Body of pancreas (tissue), 4 donors: ENCODE results near the gene RMND1. TPM values are rescaled to one million over a fixed set of nuclear protein-coding genes. Genes with fewer than 3 reads are reported as not detected.

Experiments
- ATAC-seq: fragments of 150-250 bp; one replicate; pipeline ENCODE4 v1.9.1; 2016
- DNase-seq, 4 donors: peaks; one replicate each; pipeline ENCODE4 v3.0.0-alpha.2; 2019
- H3K27ac ChIP-seq, 4 donors: fragments of 200-600 bp; sonication (generic); 1 replicate in 3 of 4; 2 replicates in 1 of 4; pipeline versions ENCODE4 v1.5.1 to v1.6.1; 2016 to 2019; ENCODE audit warnings: mild to moderate bottlenecking in 1 of 4, mixed read lengths in 1 of 4, moderate library complexity in 1 of 4
- H3K27me3 ChIP-seq, 2 donors: fragments of 200-600 bp; sonication (generic); one replicate each; pipeline ENCODE4 v1.6.0; 2016; ENCODE audit warnings: mild to moderate bottlenecking in 1 of 2
- H3K36me3 ChIP-seq, 2 donors: fragments of 200-600 bp; sonication (generic); replicated peaks in 1 of 2; 2 replicates each; pipeline ENCODE4 v1.5.1; 2016; ENCODE audit warnings: low read depth in 2 of 2; ENCODE audit not compliant: insufficient read depth in 1 of 2
- H3K4me1 ChIP-seq: fragments of 200-600 bp; sonication (generic); one replicate; pipeline ENCODE4 v1.6.0; 2016
- H3K4me3 ChIP-seq, 2 donors: fragments of 200-600 bp; sonication (generic); 1 replicate in 1 of 2; 2 replicates in 1 of 2; pipeline ENCODE4 v1.5.1; 2016 to 2019
- H3K9me3 ChIP-seq, 3 donors: fragments of 200-600 bp; sonication (generic); 1 replicate in 2 of 3; 2 replicates in 1 of 3; pipeline ENCODE4 v1.5.1; 2016
- POLR2A ChIP-seq, 3 donors: fragments of 450-650 bp; IDR thresholded peaks; one replicate each; pipeline ENCODE4 v1.6.1; 2016; ENCODE audit warnings: antibody characterized with exemption in 3 of 3, mild to moderate bottlenecking in 2 of 3
- WGBS, 2 donors: methylation state at CpG; one replicate each; pipeline ENCODE4 v1.1.5; 2017; 5-methylcytosine and 5-hydroxymethylcytosine counted together
- intact Hi-C: fragments of 100-400 bp; cut with DNase I; formaldehyde crosslinking; loops from one replicate; pipeline ENCODE4 v1.15.1; 2023
- total RNA-seq, 2 donors: library from RNA; depleted of rRNA; stranded (reverse); fragments of >200 nt; gene quantifications; one replicate each; pipeline ENCODE4 v1.1.0, GENCODE V29; 2016
- TF ChIP-seq, protein P1 (sequence below), 7 experiments: fragments of 450-650 bp in 4 of 7; fragments of 200-600 bp in 3 of 7; sonication (generic) in 3 of 7; IDR thresholded peaks; one replicate each; pipeline ENCODE4 v1.5.1; 2016 to 2019; ENCODE audit warnings: antibody characterized with exemption in 7 of 7

The RMND1 gene
- total RNA-seq, 2 donors from 2014 or later, result 6.6 to 10.9 TPM

DNA sequence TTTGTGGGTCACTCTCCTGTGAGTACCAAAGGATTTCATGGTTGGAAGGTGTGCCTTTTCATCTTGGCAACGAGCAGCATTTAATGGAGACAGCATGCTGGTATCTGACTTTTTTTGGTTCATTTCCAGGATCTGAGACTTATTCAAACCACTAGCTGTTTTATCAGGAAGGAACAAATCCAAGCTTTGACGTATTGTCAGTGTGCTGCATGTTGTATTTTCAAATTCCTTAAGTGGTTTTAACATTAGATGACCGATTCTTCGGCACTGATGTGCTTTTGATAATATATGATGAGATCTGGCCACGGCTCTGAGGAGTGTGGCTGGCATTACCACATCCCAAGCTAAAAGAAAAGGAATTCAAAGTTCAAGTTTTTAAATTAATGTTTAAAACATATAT lies 6.4 kb downstream of the RMND1 start:
- H3K4me3 ChIP-seq, result no peak overlapping the region

DNA sequence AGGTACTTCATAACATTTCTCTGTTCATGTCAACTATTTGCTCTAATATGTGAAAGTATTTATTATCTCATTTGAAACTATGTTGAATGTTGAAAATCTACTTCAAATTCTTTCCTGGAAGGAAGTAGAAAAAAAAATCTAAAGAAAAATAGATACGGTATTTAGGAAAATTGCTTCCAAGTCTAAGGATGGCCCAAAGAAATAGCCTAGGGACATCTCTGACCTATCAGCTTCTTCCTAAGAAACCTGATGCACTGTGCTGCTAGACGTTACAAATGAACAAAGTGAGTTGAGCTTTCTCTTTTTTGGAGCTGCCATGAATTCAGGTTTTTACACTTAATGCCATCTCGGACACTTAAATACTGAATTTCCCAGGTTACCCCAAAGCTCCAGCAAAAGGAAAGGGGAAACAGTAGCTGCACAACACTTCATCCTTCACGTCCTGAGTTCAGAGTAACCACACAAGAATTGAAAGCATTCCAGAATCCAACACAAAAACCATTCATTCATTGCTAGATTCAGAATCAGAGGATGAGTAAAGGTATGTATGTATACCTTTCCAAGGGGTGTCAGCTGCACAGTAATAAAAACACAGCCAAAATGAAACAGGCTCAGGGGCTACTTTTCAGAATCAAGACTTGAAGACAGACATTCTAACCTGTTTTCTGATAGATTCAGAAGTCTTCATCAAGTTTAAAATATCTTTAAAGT lies 7.9 kb downstream of the RMND1 start:
- no peak overlapping the region for H3K4me3 ChIP-seq
- WGBS, 2 donors, result 84 to 90% methylated on average over 4 of the region's 4 CpGs
- DNase-seq (no peak), ATAC-seq (no peak)
- intact Hi-C loops, result no loop called here
- no peaks in the 10 kb centered on the region for H3K36me3 ChIP-seq
- TF ChIP-seq, protein P1, sequence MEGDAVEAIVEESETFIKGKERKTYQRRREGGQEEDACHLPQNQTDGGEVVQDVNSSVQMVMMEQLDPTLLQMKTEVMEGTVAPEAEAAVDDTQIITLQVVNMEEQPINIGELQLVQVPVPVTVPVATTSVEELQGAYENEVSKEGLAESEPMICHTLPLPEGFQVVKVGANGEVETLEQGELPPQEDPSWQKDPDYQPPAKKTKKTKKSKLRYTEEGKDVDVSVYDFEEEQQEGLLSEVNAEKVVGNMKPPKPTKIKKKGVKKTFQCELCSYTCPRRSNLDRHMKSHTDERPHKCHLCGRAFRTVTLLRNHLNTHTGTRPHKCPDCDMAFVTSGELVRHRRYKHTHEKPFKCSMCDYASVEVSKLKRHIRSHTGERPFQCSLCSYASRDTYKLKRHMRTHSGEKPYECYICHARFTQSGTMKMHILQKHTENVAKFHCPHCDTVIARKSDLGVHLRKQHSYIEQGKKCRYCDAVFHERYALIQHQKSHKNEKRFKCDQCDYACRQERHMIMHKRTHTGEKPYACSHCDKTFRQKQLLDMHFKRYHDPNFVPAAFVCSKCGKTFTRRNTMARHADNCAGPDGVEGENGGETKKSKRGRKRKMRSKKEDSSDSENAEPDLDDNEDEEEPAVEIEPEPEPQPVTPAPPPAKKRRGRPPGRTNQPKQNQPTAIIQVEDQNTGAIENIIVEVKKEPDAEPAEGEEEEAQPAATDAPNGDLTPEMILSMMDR (IDR thresholded peaks at IDR 0.05), result no peak
- no peak for TF ChIP-seq POLR2A (IDR thresholded peaks at IDR 0.05)
- peaks cover 22% of the 10 kb centered on the region for H3K4me1 ChIP-seq
- no peaks in the 10 kb centered on the region for H3K27me3 ChIP-seq
- H3K27ac ChIP-seq, result no peak overlapping the region
- H3K9me3 ChIP-seq, result no peaks in the 10 kb centered on the region

More for the DNA sequence above, 6.4 kb downstream of the RMND1 start:
- H3K36me3 ChIP-seq, result no peaks in the 10 kb centered on the region
- no peaks in the 10 kb centered on the region for H3K27me3 ChIP-seq
- no peak for ATAC-seq
- DNase-seq, result no peak
- WGBS, 2 donors, result 27 to 35% methylated on average over 5 of the region's 5 CpGs
- peak overlapping the region in 1 of 4 donors; percentile 49 for H3K27ac ChIP-seq
- intact Hi-C loops, result no loop called here
- no peaks in the 10 kb centered on the region for H3K9me3 ChIP-seq
- peaks cover 22% of the 10 kb centered on the region for H3K4me1 ChIP-seq
- no peak for TF ChIP-seq POLR2A (IDR thresholded peaks at IDR 0.05)
- TF ChIP-seq, protein P1 (IDR thresholded peaks at IDR 0.05), result no peak

DNA sequence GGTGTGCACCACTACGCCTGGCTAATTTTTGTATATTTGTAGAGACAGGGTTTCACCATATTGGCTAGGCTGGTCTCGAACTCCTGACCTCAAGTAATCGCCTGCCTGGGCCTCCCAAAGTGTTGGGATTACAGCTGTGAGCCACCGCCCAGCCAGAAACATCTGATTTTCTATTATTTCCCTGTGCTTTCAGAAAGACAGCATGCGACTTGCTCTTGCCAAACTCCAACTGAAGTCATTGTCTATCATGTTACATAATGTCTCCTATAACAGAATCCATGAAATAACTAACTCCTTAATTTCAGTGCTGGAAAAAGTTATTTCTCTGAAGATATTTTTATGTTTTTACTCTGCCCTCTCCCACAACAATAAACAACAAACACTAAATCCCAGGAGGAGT lies 8.5 kb downstream of the RMND1 start:
- peaks cover 22% of the 10 kb centered on the region for H3K4me1 ChIP-seq
- DNase-seq (no peak), ATAC-seq (no peak)
- no peak overlapping the region for H3K27ac ChIP-seq
- WGBS, 2 donors, result 91 to 93% methylated on average over 5 of the region's 5 CpGs
- no peaks in the 10 kb centered on the region for H3K9me3 ChIP-seq
- H3K4me3 ChIP-seq, result no peak overlapping the region
- no peaks in the 10 kb centered on the region for H3K27me3 ChIP-seq
- no peaks in the 10 kb centered on the region for H3K36me3 ChIP-seq
- no peak for TF ChIP-seq POLR2A (IDR thresholded peaks at IDR 0.05)
- TF ChIP-seq, protein P1 (IDR thresholded peaks at IDR 0.05), result no peak
- intact Hi-C loops, result no loop called here

GRCh38 chr6:151442371-151442770 lies 9.6 kb downstream of the RMND1 start:
- ATAC-seq (no peak), DNase-seq (no peak)
- Histone ChIP-seq H3K27ac (no peak overlapping the region), H3K9me3 (no peaks in the 10 kb centered on the region), H3K27me3 (no peaks in the 10 kb centered on the region), H3K4me1 (peaks cover 28% of the 10 kb centered on the region), H3K4me3 (no peak overlapping the region), H3K36me3 (no peaks in the 10 kb centered on the region)
- TF ChIP-seq, protein P1 (IDR thresholded peaks at IDR 0.05), result no peak
- no peak for TF ChIP-seq POLR2A (IDR thresholded peaks at IDR 0.05)
- intact Hi-C loops, result no loop called here
- 80 to 84% methylated on average over 9 of the region's 9 CpGs for WGBS, 2 donors
